Measurements from ENCODE around the gene ABCA4.
"Not testable (repeated sequence)": the region's sequence is repeated elsewhere in the genome, so short reads cannot be mapped to it uniquely, and the experiment has no call there.

ABCA4 gene

DNA sequence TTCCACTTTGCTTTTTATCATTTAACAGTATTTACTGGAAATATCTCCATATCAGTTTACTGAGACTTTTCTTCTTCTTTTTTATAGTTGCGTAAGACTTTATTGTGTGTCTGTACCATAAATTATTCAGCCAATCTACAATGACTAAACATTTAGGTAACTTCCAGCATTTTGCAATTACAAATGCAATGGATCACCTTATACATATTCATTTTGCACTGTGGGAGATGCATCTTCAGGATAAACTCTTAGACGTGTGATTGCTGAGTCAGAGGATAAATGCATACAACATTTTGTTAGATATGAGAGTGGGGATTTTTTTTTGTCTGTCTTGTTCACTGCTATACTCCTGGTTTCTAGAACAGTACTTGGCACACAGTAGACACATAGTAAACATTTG, 116.0 kb downstream of the ABCA4 start:
- no peak for DNase-seq (ENCODE audit: low read depth)

DNA sequence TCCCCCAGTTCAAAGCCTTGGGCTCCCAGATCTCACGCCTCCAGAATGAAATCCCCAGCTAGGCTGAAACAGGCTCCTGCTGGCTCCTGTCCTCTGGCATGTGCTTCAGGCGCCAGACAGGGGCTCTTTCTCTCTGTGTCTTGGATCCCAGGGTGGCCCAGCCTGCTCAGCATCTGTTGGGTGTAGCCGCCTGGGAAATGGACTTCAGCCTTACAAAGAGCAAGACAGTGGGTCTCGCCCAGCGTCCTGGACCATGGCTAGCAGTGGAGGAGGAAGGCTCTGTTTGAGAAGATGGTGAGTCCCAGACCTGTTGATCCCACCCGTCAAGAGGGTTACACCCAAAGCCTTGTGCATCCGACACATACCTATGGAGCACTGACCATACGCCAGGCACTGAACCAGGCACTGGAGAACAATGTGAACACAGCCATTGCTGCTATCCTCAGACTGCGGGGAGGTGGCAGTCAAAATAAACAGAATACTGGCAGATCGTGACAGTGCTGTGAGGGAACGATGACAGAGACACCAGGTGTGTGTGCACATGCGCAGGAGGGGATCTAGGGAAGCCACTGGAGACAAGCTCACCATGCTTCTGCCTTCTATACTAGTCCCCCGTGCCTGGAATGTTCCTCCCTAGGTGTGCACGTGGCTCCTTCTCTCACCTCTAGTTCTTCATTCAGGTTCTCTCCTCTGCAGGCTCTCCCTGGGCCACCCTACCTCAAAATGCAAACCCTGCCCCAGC, 118.7 kb downstream of the ABCA4 start:
- DNase-seq (ENCODE audit: low read depth), result no peak

DNA sequence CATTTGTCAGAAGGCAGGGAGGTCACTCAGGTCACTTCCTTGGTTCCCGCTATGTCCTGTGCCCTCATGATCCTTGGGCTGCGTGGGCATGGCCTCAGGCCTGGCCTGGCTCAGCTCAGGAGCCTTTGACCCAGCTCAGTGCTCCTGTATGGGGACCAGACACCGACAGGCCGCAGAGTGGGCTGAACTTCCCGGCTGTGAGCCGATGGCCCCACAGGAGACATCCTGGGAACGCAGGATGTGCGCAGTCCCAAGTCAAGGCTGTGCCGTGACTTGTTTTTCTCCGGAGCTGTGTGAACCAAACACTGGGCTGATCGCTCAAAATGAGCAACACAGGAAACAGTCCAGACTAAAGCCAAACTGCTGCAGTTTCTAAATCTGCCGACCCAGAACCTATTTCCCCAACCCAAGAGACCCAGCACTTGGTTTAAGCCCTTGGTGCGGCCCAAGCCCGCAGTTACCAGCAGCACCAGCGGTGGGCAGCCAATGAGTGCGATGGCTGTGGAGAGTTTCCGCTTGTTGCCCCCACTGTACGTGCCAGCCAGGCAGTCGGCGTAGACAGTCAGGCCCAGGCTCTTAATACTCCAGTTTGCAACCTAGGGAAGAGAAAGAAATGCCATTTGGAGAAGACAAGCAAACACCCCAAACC, 119.4 kb downstream of the ABCA4 start:
- DNase-seq (ENCODE audit: low read depth), result no peak

DNA sequence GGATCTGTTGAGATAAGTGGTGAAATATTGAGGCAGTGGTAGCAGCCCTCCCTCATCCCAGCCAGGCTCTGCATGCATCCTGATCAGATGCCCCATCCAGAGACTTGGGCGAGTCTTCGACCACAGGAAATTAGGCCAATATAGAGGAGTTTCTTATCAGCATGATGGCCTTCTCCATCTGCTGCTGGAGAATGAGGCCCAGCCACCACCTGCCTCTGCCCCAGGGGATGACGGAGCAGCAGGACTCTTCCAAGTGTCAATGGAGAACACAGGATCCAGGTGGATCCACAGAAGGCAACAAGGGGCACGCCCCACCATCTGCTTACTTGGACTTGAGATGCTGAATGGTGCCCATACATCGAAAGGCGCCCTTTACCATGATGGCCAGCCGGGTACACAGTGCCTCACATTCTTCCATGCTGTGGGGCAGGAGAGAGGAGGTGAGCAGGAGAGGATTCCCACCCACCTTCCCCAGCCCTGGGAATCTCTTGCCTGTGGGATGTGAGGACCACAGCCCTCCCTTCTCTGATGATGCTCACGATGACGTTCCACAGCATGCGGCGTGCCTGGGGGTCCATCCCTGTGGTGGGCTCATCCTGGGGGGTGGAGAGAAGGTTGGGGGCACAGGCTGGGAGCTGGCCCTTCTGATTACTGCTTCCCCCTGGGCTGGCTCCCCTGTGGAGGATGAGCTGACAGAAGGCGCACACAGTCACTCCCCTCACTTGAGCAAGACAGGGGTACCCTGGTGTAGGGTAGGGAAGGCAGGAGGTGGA, 120.3 kb downstream of the ABCA4 start:
- no peak for DNase-seq (ENCODE audit: low read depth)

DNA sequence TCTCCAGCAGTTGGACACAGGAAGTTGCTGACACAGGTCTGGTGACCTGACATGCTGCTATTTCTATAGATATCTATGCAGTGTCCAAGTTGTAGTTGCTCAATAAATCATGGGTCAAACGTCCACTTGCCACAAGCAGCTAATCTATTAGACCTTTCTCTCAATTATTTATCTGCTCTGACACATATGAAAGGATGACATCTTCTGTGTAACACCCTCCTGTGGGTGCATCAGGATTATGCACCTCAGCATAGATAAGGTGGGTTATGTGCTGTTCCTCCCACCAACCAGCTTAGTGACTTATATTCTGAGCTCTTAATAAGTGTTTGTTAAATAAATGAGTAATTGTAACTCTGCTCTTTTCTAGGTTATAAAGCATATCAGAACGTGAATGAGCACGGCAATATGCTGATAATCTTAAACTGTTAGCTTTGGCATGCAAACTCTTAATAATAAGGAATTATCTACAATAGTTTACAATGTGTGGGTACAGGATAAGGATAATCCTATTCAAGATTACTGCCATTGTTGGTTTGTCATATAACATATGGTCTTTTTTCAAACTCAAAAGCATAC, 121.0 kb downstream of the ABCA4 start:
- DNase-seq (ENCODE audit: low read depth), result no peak

DNA sequence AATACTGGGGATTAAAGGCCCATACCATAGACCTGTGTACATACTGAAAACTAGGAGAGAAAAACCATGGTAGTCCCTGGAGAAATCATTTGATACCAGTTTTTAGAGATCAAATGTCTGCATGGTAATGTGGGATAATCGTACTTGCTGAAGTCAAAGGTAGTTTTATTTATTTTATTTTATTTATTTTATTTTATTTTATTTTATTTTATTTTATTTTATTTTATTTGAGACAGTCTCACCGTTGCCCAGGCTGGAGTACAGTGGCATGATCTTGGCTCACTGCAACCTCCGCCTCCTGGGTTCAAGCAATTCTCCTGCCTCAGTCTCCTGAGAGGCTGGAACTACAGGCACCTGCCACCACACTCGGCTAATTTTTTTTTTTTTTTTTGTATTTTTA, 122.4 kb downstream of the ABCA4 start:
- DNase-seq (ENCODE audit: low read depth), result not testable (repeated sequence)

DNA sequence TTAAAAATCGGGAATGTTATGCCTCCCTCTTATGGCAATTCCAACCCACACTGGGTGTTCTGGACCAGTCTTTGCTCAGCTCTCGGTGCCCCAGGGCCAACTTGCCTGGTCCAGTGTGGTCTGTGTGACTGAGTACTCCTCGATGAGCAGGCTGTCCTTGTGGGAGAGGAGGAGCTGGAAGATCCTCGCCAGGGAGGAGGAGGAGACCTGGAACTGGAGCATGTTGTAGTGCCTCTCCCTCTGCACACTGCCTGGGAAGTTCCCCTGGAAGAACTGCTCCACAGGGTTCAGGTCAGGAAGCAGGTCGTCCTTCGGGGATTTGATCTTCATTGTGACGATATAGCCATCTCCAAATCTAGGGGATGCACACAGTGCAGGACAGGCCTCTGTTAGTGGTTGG, 123.2 kb downstream of the ABCA4 start:
- DNase-seq (ENCODE audit: low read depth), result no peak

DNA sequence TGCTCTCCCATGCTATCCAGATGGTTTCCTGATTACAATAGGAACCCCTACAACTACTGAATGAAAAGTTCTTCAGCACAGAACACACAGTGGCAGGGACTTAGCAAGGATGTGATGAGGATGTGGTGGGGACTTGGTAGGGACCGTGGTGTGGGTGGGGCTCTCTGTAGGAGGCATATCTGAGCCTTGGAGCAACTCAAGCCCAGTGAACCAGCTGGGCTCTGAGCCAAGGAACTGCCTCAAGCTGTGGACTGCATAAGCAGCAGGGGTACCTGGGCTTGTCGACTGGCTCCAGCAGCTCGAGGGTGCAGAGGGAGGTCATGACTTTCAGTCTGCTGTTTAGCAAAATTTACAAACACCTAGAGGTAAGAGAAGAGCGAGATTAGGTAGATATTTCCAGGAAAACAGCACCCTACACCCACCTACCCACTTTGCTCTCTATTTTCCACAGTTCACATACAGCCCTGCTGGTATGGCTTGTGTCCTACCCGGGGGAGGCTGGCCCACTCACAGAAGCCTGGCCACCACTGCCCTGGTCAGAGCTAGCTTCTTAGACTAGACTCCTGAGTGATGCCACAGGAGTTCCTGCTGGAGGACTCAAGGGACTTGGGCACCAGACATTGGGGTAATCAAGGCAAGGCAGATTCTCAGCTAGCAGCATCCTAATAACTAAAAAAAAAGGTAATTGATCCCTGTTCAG, 125.0 kb downstream of the ABCA4 start:
- no peak for DNase-seq (ENCODE audit: low read depth)

DNA sequence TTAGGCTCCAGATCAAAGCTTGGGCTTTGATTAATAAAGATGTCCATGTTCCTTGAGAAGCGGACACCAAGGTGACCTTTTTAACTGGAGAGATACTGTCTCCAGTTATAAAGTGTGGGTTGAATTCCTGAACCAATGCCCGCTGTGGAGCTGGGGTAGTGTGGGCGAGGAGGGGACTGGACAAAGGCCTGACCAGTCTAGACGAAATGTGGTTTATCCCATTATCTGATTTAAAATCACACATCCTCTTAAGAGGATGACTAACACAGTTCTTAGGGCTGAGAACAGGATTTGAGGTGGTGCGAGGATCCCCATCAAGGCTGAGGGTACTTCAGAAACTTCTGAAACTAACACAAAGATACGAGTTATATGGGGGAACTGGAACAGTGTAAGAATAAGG, 127.2 kb downstream of the ABCA4 start:
- DNase-seq (ENCODE audit: low read depth), result peak; percentile 64

DNA sequence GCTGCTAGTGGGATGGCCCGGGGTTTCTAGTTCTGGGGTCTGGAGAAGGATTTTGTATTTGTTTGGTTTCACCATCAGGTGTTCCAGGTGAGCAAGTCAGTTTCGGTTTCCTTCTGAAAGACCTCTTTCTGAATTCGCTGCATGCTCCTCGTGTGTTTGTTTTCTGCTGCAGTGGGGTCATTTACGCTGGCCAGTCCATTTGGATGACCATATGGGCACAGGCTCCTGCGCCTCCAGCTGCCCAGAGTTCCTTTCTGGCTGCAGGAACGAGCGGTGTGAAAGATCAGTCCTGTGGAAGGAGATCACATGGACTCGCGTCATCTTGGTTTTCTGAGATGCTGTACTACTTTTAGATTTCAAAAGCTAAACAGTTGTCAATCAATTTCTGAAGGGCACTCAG, 128.0 kb downstream of the ABCA4 start:
- DNase-seq (ENCODE audit: low read depth), result no peak

DNA sequence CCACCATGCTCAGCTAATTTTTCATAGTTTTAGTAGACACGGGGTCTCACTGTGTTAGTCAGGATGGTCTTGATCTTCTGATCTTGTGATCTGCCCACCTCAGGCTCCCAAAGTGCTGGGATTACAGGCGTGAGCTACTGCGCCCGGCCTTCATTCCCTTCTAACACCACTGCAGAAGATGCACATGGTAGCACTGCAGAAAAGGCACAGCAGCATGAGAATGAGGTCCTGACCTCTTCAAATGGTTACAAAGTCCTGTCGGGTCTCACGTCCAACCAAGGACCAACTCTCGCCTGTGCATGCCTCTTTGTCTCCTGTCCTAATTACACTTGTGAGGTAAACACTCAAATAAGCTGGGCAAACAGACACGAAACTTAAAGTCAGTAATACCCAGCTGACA, 128.8 kb downstream of the ABCA4 start:
- no peak for DNase-seq (ENCODE audit: low read depth)

DNA sequence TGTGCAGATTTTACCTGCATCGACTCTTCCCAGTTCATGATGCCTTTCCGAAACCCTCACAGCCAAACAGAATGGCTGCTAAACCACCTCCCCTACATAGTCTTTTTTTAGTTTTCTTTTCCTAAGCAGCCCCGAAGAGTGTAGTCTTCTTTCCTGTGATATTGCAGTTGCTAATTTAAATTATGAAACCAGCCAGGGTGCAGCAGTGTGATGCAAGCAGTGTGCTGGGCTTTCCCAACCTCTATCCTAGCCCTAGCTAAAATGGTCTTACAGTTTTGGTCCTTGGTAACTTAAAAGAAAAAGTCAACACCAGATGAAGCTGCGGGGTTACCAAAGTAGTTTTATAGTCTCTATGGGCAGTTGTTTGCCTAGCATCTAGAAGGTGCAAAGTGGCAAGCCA, 129.7 kb downstream of the ABCA4 start:
- no peak for DNase-seq (ENCODE audit: low read depth)

DNA sequence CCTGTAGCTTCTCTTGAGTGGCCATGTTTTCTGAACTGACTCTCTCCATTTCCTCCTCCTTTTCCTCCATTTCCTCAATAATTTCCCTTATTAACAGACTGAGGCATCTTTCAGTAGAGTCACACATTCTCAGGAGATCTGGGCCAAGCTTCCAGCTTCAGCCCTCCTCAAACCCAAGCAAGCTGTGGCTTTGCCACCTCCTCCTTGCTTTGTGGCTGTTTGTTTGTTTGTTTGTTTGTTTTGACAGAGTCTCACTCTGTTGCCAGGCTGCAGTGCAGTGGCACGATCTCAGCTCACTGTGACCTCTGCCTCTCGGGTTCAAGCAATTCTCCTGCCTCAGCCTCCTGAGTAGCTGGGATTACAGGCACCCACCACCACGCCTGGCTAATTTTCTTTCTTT, 130.5 kb downstream of the ABCA4 start:
- DNase-seq (ENCODE audit: low read depth), result not testable (repeated sequence)

DNA sequence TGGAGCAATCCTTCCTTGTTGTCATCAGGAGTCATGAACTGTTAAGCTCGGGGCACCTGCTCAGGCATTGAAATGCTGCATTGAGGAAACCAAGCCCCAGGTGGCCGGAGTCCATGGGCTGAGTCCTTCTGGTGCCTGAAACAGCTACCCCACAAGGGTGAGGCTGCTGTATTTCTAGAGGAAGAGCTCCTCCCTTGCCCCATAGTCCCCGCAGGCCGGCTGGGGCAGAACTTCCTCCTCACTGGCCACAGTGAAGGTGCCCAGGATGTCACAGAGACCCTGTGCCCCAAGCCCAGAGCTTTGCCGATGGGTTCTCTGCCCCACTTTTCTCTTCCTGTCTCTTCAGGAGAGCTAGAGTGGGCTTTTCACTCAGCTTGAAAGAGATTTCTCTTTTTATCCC, 130.9 kb downstream of the ABCA4 start:
- DNase-seq (ENCODE audit: low read depth), result no peak

DNA sequence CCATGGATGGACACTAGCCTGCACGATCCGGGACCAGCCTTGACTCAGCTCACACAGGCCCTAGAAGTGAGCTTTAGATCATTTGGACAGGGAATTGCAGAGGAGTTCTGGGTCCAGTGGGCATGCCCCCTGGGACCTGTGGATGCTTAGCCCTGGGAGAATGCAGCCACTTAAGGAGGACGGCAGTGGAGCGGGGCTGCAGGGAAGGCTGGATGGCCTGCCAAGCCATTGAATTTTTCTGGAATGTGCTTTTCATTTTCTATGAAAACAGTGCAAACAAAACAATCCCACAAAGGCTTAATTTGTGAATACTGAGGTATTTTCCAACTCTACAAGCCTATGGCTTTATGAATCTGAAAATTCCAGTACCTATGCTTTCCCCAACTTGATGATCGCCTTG, 131.3 kb downstream of the ABCA4 start:
- DNase-seq (ENCODE audit: low read depth), result no peak

DNA sequence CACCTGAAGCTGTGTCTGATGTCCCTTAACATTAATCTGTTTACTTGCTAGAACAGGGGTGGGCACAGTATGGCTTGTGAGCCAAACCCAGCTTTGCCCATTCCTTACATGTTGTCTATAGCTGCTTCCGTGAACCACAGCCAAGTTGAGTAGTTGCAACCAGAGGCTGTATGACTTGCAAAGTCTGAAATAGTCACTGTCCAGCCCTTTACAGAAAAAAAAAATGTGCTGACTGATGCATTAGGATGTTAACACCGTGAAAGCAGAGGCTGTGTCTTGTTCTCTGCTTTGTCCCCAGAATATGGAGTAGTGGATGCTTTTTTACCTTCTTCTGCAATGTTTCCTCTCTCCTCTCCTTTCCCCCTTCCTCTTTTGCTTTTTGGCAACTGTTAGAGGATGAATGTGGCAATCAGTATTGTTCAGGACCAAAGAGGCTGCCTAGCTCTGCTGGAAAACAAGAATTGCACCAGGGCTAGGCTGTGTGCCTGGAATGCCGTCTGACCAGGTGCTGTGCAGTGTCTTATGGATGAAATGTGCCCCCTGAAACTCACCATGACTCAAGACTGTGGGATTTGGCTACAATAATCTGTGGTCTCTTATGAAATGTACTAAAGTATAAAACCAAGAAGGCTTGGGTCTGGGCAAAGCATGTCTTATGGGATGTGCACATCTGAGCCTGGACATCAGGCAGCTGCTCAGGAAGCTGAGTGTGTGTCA, 132.2 kb downstream of the ABCA4 start:
- DNase-seq (ENCODE audit: low read depth), result peak; percentile 85

DNA sequence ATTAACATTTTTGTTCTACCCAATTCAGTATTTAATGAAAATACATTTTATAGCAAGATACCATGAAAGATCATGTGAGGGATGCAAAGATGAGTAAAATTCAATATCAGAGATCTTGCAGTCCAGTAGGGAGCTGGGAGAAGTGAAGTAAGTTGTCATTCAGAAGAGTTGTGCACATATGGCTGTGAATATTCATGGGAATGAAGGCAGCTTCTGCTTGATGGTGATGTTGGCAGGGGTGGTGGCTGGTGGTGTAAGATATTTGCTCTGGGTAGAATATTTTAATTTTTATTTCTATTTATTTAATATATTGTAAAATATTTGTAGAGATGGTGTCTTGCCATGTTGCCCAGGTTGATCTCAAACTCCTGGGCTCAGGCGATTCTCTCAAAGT, 139.7 kb downstream of the ABCA4 start:
- no peak for DNase-seq (ENCODE audit: low read depth)

DNA sequence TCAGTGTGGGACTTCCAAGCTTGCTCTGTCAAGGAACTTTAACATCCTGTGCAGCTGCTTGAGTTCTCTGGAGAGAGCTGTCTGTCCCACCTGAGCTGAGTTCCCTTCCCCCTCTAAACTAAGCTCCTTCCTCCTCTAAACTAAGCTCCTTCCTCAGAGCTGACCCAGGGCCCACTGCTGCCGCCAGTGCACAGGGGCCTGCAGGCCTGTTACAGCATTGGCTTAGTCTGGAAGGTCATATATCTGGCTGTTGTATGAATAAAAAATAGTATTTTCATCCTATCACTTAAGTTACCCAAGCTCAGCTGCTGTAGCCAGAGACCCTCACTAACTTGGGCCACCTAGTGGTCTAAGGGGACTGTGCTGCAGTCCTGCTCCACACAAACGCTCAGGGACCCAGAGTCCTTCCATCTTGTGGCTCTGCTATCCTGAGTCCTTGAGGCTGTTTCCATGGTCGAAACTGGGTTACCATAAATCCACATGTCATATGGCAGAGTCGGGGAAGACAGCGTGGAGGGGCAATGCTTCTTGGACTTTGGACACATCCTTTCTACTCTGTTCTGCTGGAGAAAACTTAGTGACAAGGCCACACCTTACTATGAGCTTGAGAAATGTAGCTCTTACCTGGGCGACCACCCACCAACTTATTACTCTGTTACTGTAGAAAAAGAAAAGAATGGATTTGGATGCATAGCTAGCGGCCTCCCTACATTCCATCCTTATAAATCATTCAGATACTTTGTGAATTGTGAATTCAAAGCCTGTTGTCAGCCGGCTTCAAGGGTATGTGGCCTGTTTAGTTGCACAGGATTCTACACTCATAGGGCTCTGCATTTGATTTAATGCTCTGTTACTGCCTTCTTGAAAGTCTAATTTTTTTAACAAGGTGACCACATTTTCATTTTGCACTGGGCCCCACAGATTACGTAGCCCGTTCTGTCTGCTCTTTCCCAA, 140.4 kb downstream of the ABCA4 start:
- no peak for DNase-seq (ENCODE audit: low read depth)

DNA sequence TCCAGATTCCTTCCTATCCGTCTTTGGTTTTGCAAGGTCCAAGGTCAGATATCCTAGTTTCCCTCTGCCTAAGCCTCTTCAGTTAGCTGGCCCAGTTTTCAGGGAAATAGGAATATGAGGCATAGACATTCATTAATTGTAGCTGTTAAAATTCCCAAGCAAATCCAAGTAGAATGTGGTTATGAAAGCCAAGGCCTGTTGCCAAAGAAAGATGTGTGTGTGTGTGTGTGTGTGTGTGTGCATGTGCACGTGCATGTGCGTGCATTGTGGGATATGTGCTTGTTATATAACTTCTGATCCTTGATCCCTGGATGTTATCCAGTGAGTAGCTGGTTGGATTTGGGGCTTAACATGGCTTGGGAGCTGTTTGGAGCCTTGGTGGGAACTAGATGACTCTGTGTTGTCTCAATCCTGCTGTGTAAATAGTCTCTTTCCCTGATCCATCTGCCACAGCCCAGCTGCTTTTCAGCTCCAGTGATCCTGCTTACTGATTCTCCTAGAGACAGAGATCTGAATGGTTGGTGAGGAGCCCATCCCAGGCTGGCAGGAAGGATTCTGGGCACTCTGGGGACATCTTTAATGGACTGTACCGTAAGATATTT, 141.1 kb downstream of the ABCA4 start:
- DNase-seq (ENCODE audit: low read depth), result no peak

All from non-pigmented ciliary epithelial cell (primary cell).